ENCODE data around the gene FGFBP3. TPM values are rescaled to one million over a fixed set of nuclear protein-coding genes. Genes with fewer than 3 reads are reported as not detected.

The FGFBP3 gene
- total and polyA plus RNA-seq, 2 of the 13 experiments (the other 11 are each of a cell fraction or from before 2014, with no cell fraction given) = 0.50 to 2.0 TPM

- TF ChIP-seq GMEB2 (CRISPR knock-in tag; IDR thresholded peaks at IDR 0.05; ENCODE audit: low read depth) = no peak
- peak; percentile 58; the same call in 1 of the 2 replicates for TF ChIP-seq SOX5 (CRISPR knock-in tag; IDR thresholded peaks at IDR 0.05; ENCODE audit: borderline replicate concordance)
- peak; percentile 49 for TF ChIP-seq YY1 (IDR thresholded peaks at IDR 0.05; ENCODE audit: insufficient read depth, insufficient replicate concordance, low read depth, low read length)
- peak; percentile 63; the same call in 1 of the 2 replicates for TF ChIP-seq HOMEZ (CRISPR knock-in tag; IDR thresholded peaks at IDR 0.05; ENCODE audit: low read depth)
- no peak for TF ChIP-seq HIVEP1 (CRISPR knock-in tag; IDR thresholded peaks at IDR 0.05)
- TF ChIP-seq GATAD2A (CRISPR knock-in tag; IDR thresholded peaks at IDR 0.05) = peak; percentile 73
- TF ChIP-seq ATF5 (CRISPR knock-in tag; IDR thresholded peaks at IDR 0.05; ENCODE audit: low read depth) = no peak
- peak; percentile 92 for TF ChIP-seq JUND (CRISPR knock-in tag; IDR thresholded peaks at IDR 0.05)
- TF ChIP-seq CEBPB (IDR thresholded peaks at IDR 0.05; ENCODE audit: borderline replicate concordance, low read depth, low read length) = peak; percentile 81
- 0 out of 2 replicates have a peak, but pooled peaks have one; percentile 36 for TF ChIP-seq PPARG (CRISPR knock-in tag; conservative IDR thresholded peaks at IDR 0.05)
Observed at GRCh38 chr10:91901784-91902677, 7.3 kb downstream of the FGFBP3 start (continued).

Data from HepG2 (cell line).